Ascending aorta (tissue), 2 donors: ENCODE data around the gene ABHD14A. TPM values are rescaled to one million over a fixed set of nuclear protein-coding genes. Genes with fewer than 3 reads are reported as not detected.

ENCODE experiments used
- DNase-seq, 2 donors: peaks; one replicate each; pipeline ENCODE4 v3.0.0-alpha.2; 2019; ENCODE audit warnings: low spot score in 2 of 2
- H3K27ac ChIP-seq, 2 donors: fragments of 200-600 bp; sonication (generic); one replicate each; pipeline ENCODE4 v1.5.1; 2016 to 2017; ENCODE audit warnings: mild to moderate bottlenecking in 1 of 2
- H3K27me3 ChIP-seq: fragments of 200-600 bp; sonication (generic); one replicate; pipeline ENCODE4 v1.5.1; 2017
- H3K36me3 ChIP-seq, 2 donors: fragments of 200-600 bp; sonication (generic); one replicate each; pipeline ENCODE4 v1.5.1; 2016
- H3K4me1 ChIP-seq, 2 donors: fragments of 200-600 bp; sonication (generic); one replicate each; pipeline ENCODE4 v1.5.1; 2016 to 2017; ENCODE audit warnings: mild to moderate bottlenecking in 1 of 2
- H3K4me3 ChIP-seq, 2 donors: fragments of 200-600 bp; sonication (generic); one replicate each; pipeline ENCODE4 v1.5.1; 2016 to 2017; ENCODE audit warnings: mild to moderate bottlenecking in 1 of 2
- H3K9me3 ChIP-seq, 2 donors: fragments of 200-600 bp; sonication (generic); one replicate each; pipeline ENCODE4 v1.5.1; 2016
- intact Hi-C: fragments of 100-400 bp; cut with DNase I; formaldehyde crosslinking; loops from one replicate; pipeline ENCODE4 v1.15.1; 2023
- total RNA-seq: library from RNA; depleted of rRNA; stranded (reverse); fragments of >200 nt; gene quantifications from one replicate; pipeline ENCODE4 v1.1.0, GENCODE V29; 2016
- TF ChIP-seq, protein P1 (sequence below), 3 experiments: fragments of 200-600 bp in 2 of 3; fragments of 450-650 bp in 1 of 3; sonication (generic) in 2 of 3; IDR thresholded peaks; one replicate each; pipeline ENCODE4 v1.5.1; 2016 to 2019; ENCODE audit warnings: antibody characterized with exemption in 3 of 3, mild to moderate bottlenecking in 1 of 3, moderate library complexity in 1 of 3

ABHD14A gene
- total RNA-seq, 1 donor from 2014 or later: 37.4 TPM

- H3K27ac ChIP-seq: peak overlapping the region in 1 of 2 donors; percentile 96
- DNase-seq: no peak
- peaks cover 9 to 40% of the 10 kb centered on the region in 2 donors for H3K4me1 ChIP-seq
Measured at GRCh38 chr3:51968883-51969678, 5.8 kb upstream of the ABHD14A start.

GRCh38 chr3:51969841-51970240, 5.0 kb upstream of the ABHD14A start:
- intact Hi-C loops: loop anchor here (10.0 kb wide), 2 partner anchors 315 to 1355 kb away; partner anchors contain the start of genes CISH, GLYCTK and MAPKAPK3
- no peak for DNase-seq
- peaks cover 12 to 39% of the 10 kb centered on the region in 2 donors for H3K4me1 ChIP-seq
- H3K27me3 ChIP-seq: no peaks in the 10 kb centered on the region
- TF ChIP-seq, protein P1, sequence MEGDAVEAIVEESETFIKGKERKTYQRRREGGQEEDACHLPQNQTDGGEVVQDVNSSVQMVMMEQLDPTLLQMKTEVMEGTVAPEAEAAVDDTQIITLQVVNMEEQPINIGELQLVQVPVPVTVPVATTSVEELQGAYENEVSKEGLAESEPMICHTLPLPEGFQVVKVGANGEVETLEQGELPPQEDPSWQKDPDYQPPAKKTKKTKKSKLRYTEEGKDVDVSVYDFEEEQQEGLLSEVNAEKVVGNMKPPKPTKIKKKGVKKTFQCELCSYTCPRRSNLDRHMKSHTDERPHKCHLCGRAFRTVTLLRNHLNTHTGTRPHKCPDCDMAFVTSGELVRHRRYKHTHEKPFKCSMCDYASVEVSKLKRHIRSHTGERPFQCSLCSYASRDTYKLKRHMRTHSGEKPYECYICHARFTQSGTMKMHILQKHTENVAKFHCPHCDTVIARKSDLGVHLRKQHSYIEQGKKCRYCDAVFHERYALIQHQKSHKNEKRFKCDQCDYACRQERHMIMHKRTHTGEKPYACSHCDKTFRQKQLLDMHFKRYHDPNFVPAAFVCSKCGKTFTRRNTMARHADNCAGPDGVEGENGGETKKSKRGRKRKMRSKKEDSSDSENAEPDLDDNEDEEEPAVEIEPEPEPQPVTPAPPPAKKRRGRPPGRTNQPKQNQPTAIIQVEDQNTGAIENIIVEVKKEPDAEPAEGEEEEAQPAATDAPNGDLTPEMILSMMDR (IDR thresholded peaks at IDR 0.05): no peak
- no peaks in the 10 kb centered on the region for H3K36me3 ChIP-seq
- H3K9me3 ChIP-seq: no peaks in the 10 kb centered on the region
- H3K27ac ChIP-seq: no peak overlapping the region
- no peak overlapping the region for H3K4me3 ChIP-seq

More at GRCh38 chr3:51968883-51969678, 5.8 kb upstream of the ABHD14A start:
- Histone ChIP-seq H3K9me3 (no peaks in the 10 kb centered on the region), H3K27me3 (no peaks in the 10 kb centered on the region), H3K4me3 (no peak overlapping the region), H3K36me3 (no peaks in the 10 kb centered on the region)
- intact Hi-C loops: loop anchor here (10.0 kb wide), 1 partner anchor 1354 kb away; the partner anchor contains the start of genes CISH and MAPKAPK3
- TF ChIP-seq, protein P1 (IDR thresholded peaks at IDR 0.05): no peak

DNA sequence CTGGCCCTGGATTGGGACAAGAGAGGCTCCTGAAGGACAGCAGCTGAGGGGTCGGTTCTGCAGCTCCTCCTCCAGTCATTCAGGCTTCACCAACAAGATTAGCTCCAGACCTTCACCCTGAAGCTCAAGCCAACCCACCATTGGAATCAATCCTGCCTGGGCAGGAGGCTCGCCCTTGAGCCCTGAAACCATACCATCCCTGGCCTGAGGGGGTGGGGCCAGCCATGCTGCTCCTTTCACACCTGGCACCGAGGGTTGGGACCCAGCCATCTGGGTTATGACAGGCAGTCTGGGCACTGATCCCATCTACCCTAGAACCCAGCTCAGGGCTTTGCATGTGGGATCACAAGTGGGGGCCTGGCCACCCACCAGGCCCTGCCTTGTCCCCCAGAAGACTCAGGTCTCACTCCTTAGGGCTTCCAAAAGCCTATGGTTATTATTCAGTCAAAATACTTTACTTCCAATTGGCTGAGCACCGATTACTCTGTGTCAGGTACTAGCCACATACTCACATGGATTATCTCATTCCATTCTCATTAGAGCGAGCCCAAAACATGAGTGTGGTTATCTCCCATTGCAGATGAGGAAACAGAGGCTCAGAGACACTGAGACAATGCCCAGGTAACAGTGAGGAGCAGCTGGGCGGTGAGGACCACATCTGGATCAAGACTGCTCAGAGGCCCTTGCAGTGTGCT, 4.1 kb upstream of the ABHD14A start:
- Histone ChIP-seq H3K27ac (no peak overlapping the region), H3K9me3 (no peaks in the 10 kb centered on the region), H3K36me3 (no peaks in the 10 kb centered on the region), H3K4me3 (no peak overlapping the region), H3K27me3 (no peaks in the 10 kb centered on the region), H3K4me1 (peaks cover 6 to 30% of the 10 kb centered on the region in 2 donors)
- intact Hi-C loops: loop anchor here (10.0 kb wide), 1 partner anchor 314 kb away; the partner anchor contains the start of gene GLYCTK
- no peak for DNase-seq
- TF ChIP-seq, protein P1 (IDR thresholded peaks at IDR 0.05): no peak

DNA sequence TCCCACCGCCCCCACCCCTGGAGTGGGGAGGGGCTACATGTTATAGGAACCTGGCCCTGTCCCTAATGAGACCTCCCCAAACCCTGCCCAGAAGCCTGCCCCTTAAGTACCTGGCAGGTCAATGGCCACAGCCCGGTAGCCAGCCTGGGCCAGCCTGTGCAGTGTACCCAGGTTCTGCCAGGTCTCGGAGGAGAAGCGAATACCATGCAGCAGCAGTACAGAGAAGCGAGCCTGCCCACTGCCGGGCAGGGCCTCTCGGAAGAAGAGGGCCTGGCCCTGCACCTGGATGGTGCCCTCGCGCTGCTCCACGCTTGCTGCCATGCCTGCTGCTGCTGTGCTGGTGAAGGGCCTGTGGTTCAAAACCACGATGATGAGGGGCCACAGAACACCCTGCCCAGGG, 3.5 kb upstream of the ABHD14A start:
- H3K9me3 ChIP-seq: no peaks in the 10 kb centered on the region
- no peaks in the 10 kb centered on the region for H3K27me3 ChIP-seq
- DNase-seq: no peak
- peaks cover 6 to 24% of the 10 kb centered on the region in 2 donors for H3K4me1 ChIP-seq
- no peak overlapping the region for H3K27ac ChIP-seq
- H3K4me3 ChIP-seq: no peak overlapping the region
- intact Hi-C loops: loop anchor here (10.0 kb wide), 1 partner anchor 313 kb away; the partner anchor contains the start of gene GLYCTK
- H3K36me3 ChIP-seq: no peaks in the 10 kb centered on the region
- TF ChIP-seq, protein P1 (IDR thresholded peaks at IDR 0.05): no peak

- peak overlapping the region; percentile 74 to 86 for H3K4me3 ChIP-seq
- peaks cover 6 to 17% of the 10 kb centered on the region in 2 donors for H3K4me1 ChIP-seq
- no peaks in the 10 kb centered on the region for H3K36me3 ChIP-seq
- intact Hi-C loops: loop anchor here (1.0 to 10.0 kb wide), 2 partner anchors 32 to 310 kb away; partner anchors contain the start of genes GLYCTK and PARP3
- H3K27me3 ChIP-seq: no peaks in the 10 kb centered on the region
- no peaks in the 10 kb centered on the region for H3K9me3 ChIP-seq
- H3K27ac ChIP-seq: peak overlapping the region; percentile 96
- TF ChIP-seq, protein P1 (IDR thresholded peaks at IDR 0.05): no peak
- peak in 1 of 2 donors; percentile 74 for DNase-seq
Measured at GRCh38 chr3:51974277-51974962, 444 bp upstream of the ABHD14A start.
